HTERT RPE-1 (cell line): Measurements from ENCODE around the gene SFXN3.

Experiments used
- in situ Hi-C: fragments of 300-500 bp; cut with MboI; formaldehyde crosslinking; loops from 4 replicates; pipeline ENCODE4 v1.14.3; 2020; ENCODE audit warnings: low sequenced_read_pairs

SFXN3 gene

DNA sequence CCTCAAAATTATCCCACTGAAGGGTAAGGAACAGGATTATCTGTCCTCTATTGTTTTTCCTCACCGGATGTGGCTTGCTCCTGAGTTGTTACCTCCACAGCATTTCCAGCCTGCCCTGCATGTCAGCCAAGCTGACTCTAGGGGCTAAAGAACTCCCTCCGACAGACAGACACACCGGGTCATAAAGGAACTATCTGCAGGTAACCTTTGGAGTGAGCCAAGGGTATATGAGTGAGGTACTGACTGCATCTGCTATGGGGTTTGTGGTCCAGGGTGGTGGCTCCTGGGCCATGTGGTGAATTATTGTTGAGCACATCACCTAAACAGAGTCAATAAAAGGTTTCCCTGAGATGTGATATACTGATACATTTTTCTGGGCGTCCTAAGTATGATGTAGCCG is 23.8 kb downstream of the SFXN3 start:
- in situ Hi-C loops: no loop called here

DNA sequence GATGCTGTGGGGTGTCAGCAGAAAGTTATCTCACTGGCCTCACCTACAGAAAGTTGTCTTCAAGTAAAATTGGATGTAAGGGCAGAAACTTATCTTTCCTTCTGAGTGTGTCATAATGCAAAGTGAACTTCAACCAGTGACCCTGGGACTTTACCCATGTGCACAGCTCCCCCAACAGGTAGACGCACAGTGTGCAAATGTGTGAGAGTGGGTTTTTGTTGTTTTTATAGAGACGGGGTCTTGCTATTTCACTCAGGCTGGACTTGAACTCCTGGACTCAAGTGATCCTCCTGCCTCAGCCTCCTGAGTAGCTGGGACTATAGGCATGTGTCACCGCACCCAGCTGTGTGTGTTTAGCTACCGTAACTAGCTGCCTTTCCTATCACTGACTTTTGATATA is 24.4 kb downstream of the SFXN3 start:
- in situ Hi-C loops: no loop called here

DNA sequence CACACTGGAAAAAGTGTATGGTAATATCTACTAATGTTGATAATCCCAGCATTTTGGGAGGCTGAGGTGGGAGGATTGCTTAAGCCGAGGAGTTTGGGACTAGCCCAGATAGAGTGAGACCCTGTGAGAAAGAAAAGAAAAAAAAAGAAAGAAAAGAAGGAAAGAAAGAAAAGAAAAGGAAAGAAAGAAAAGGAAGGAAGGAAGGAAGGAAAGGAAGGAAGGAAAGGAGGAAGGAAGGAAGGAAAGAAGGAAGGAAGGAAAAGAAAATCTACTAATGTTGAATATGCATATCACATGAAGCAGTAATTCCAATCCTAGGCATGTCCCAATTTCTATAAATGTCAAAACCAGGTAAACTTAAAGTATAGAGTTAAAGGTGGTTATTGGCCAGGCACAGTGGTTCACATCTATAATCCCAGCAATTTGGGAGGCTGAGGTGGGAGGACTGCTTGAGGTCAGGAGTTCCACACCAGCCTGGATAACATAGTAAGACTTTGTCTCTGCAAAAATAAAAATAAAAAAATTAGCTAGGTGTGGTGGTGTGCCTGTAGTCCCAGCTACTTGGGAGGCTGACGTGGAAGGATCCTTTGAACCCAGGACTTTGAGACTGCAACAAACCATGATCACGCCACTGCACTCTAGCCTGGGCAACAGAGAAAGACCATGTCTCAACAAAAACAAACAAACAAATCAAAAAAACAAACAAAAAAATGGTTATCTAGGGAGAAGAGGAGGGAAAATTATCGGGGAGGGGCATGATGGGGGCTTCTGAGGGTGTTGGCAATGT is 25.5 kb downstream of the SFXN3 start:
- in situ Hi-C loops: no loop called here

DNA sequence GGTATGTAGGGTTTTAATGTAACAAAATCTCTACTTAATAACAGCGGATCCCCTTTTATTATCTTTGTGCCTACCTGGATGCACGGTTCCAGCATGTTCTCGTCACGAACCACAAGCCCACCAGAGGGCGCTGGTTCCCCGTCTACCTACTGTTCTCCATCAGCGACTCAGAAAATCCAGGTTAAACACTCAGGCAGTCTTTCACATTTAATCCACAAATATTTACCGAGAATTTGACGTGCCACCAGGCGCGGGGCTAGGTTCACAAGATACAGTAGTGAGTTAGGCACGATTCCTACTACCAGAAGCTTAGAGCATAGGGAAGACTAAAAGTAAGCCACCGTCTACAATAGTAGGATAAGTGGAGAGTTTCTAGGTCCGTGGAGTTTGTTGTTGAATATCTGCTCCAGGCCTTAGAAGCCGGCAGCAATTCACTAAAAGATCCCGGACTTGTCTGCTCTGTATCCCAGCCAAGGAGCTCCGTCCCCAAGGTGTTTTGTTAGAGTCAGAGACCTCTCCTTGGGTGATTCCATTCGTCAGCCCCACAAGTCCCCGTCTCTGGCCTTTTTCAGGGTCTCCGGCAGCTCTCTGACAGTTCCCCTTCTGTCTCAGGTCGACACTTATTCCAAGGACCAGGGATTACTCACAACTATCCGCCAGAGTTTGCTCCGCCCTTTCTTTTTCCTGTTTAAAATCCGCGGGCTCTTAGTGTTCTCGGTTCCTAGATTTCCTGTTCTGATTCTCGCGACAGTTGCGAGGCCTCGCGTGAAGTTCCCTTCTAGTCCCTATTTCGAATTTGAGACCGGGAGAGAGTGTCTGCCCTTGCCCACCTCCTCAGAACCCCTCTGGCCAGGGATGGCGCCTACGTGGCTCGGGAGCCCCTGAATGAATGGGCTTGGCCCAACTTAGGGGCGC is 29.3 kb downstream of the SFXN3 start:
- in situ Hi-C loops: no loop called here

DNA sequence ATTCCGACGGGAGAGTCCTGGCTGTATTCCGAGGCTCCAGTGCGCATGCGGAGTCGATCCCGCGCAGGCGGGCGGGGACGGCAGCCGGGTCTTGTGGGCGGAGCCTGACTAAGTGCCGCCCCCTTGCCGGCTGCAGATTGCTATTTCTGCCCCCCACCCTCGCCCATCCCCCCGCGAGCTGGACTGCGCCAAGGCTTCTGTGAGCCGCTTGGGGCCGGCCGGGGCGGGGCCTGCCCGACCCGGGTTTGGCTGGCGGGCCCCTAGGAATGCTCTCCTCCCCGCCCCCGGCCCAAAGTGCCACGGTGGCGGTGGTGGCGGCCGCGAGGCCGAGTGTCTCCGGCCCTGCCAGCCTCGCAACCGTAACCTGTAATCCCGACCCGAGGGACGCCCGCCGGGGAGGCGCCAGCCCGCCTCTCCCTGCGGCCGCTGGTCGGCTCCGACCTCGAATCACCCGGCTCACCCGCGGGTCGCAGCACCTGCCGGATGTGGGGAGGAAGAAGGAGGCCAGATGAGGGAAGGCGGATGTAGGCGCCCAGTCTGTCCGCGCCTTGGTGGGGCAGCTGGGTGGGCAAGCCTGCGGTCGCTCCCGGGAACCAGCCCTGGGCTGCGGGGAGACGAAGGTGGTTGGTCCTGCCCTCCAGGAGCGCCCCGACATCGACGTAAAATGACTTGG is 30.1 kb downstream of the SFXN3 start:
- in situ Hi-C loops: no loop called here

DNA sequence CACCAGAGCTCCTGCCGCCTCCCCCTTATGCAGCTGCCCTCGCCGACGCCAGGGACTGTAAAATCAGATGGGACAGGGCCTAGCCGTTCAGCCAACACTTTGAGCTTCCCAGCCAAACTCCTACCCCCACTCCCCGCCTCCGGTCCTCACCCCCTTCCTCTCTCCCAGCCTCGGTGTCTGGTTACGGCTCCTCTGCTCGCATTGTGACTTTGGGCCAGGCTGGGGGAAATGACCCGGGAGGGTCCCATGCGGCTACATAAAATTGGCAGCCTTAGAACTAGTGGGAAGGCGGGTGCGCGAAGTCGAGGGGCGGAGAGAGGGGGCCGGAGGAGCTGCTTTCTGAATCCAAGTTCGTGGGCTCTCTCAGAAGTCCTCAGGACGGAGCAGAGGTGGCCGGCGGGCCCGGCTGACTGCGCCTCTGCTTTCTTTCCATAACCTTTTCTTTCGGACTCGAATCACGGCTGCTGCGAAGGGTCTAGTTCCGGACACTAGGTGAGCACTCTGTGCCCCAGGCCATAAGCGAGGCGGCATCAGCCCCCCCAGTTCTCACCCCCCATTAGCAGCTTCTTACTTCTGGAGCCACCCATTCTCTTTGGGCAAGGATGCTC is 30.7 kb downstream of the SFXN3 start, which contains the start of gene KAZALD1:
Gene KAZALD1 (plus strand): TSS at position 366 of the 608 bp plus-strand sequence. CDS start 604 bp downstream, outside the sequence.
- in situ Hi-C loops: no loop called here

DNA sequence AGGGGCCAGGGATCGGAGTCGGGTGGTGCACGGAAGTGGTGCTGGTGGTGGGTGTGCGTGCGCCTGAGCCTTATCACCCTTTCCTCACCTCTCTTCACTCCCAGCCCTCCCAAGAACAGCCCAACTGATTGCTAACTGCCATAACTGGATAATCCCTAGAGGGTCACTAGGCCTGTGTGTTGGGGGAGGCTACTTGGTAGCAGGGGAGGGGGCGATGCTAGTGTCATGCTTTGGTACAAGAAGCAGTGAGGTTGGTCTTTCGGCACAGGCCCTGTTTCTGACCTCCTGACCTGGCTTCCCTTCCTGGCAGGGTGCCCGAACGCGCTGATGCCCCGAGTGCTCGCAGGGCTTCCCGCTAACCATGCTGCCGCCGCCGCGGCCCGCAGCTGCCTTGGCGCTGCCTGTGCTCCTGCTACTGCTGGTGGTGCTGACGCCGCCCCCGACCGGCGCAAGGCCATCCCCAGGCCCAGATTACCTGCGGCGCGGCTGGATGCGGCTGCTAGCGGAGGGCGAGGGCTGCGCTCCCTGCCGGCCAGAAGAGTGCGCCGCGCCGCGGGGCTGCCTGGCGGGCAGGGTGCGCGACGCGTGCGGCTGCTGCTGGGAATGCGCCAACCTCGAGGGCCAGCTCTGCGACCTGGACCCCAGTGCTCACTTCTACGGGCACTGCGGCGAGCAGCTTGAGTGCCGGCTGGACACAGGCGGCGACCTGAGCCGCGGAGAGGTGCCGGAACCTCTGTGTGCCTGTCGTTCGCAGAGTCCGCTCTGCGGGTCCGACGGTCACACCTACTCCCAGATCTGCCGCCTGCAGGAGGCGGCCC is 31.4 kb downstream of the SFXN3 start:
- in situ Hi-C loops: no loop called here

DNA sequence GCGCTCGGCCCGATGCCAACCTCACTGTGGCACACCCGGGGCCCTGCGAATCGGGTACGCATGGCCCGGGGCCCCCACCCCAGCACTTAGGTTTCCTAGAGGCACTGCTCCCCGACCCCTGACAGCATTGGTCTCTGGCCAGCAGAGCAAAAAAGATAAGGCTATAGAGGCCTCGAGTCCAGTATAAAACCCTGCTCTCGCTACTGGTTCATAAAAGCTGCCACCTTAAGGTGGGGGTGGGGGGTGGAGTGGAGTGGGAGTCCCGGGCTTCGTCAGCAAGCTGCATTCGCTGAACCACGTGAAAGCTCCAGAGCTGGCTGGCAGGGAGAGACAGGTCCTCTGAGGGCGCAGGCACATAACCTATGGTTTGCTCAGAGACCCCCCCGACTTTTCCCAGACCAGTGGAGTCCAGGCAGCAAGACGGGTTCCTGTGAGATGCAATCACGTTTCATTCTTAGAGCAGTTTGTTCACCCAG is 32.1 kb downstream of the SFXN3 start:
- in situ Hi-C loops: no loop called here

DNA sequence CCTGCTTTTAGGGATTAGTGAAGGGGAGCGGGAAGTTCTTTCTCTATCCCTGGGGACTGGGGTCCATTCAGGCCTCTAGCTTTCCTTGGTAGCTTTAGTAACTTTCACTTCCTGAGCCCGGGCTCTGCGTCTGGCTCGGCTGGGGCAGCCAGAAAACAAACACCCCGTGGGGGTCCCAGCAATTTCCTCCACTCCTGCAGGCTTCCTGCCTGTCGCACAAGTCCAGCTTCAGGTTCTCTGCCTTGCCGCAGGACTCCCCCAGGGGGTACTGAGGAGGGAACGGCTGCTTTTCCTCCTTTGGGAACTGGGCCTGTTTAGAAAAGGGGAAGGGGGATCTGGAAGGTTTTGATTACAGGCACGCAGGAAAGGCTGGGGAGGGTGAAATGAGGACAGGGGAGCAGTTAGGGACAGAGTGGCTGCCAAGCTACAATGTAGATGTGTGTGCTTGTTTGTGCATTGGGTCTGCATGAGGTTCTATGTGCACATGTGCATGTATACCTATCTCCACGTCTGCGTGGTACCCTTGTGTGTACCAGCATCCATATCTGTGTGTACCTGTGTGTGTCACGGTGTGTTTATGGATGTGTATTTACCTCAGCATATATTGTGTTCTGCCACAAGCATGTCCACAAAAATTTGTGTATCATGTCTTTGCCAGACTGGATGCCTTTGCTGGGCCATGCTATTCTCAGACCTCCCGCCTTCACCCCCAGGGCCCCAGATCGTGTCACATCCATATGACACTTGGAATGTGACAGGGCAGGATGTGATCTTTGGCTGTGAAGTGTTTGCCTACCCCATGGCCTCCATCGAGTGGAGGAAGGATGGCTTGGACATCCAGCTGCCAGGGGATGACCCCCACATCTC is 32.7 kb downstream of the SFXN3 start:
- in situ Hi-C loops: no loop called here

DNA sequence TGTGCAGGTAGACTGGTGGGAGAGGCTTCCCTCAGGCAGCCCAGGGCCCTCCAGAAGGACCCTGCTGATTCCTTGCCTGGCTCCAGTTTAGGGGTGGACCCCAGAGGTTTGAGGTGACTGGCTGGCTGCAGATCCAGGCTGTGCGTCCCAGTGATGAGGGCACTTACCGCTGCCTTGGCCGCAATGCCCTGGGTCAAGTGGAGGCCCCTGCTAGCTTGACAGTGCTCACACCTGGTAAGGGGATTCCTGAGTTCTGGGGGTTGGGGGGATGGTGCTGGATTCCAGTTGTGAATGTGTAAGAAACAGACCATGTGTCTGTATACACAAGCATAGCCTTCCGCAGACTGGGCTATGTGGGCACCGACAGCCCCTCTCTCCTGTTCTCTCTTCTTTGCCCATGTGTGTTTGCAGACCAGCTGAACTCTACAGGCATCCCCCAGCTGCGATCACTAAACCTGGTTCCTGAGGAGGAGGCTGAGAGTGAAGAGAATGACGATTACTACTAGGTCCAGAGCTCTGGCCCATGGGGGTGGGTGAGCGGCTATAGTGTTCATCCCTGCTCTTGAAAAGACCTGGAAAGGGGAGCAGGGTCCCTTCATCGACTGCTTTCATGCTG is 33.5 kb downstream of the SFXN3 start:
- in situ Hi-C loops: no loop called here

DNA sequence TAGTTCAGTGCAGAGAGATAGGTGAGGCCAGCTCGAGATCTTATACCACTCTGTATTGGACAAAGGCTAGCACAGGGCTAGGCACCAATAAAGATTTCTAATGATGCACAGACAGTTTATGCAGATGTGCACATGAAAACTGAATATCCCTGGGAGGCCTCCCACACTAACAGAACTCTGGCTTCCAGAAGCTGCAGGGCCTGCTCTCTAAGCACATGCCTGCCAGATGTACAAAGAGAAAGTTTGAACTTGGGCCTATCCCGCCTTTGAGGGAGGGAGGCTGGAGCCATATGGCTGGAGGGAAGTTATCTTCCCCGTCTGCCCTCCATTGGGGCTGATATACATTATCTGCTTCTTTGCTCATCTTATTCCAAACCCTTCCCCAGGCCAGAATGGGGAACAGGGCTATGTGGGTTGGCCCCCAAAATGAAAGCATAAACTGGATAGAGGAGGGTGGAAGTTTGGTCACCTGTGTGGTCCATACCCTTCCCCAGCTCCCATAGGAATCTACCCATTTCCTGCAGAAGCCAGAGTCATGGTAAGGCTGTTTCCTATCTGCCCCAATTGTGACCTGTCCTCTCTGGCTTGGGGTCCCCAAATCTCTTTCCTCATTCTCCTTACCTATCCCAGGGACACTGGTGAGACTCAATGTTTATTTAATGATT is 34.6 kb downstream of the SFXN3 start:
- in situ Hi-C loops: no loop called here

DNA sequence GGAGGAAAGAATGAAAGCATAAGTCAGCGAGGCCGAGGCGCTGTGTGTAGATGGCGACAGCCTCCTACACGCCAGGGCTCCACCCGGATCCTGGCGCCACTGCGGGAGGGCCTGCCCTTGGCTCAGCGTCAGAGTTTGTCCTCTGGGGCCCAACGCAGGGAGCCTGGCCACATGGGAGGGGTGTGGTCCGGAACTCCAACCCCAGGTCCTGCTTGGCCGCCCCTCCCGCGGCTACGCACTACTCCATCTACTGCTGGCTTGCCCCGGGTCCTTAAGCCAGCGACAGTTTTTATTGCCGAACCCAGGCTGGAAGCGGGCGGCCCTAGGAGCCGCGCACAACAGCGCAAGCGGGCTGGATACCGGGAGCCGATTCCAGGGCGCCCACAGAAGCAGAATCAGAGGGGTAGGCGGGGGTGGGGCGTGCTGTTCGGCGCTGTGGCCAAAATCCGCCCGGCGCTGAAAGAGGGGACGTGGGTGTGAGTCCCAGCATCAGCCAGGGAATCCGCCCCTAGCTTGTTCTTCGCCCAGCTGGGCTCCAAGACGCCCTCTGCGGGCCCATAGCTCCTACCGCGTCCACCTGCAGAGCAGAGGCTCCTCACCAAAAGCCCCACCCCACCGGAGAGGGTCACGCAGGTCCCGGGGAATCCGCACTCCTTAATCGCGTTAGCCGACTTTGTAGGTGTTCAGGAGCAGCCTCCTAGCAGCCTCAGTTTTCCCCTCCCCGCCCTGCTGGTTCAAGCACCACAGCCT is 35.3 kb downstream of the SFXN3 start:
- in situ Hi-C loops: no loop called here

DNA sequence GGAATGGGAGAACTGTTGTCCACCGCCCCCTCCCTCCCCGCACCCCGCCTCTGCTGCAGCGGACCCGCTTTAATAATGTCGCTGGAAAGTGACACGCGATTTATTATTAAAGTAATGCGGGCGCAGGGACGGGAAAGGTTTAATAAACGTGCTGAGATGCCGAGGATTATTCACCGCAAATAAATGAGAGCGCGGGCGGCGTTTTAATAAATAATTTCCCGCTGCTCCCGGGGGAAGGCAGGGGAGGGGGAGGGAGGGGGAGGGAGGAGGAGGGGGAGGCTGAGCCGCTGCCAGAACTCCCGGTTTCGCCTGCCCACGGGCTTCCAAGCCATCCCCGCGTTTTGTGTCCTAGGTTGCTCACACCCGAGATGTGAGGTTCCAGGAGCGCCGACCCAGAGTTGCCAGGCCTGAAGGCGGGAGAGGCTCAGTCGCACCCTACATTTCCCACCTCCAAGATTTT is 35.9 kb downstream of the SFXN3 start:
- in situ Hi-C loops: no loop called here

DNA sequence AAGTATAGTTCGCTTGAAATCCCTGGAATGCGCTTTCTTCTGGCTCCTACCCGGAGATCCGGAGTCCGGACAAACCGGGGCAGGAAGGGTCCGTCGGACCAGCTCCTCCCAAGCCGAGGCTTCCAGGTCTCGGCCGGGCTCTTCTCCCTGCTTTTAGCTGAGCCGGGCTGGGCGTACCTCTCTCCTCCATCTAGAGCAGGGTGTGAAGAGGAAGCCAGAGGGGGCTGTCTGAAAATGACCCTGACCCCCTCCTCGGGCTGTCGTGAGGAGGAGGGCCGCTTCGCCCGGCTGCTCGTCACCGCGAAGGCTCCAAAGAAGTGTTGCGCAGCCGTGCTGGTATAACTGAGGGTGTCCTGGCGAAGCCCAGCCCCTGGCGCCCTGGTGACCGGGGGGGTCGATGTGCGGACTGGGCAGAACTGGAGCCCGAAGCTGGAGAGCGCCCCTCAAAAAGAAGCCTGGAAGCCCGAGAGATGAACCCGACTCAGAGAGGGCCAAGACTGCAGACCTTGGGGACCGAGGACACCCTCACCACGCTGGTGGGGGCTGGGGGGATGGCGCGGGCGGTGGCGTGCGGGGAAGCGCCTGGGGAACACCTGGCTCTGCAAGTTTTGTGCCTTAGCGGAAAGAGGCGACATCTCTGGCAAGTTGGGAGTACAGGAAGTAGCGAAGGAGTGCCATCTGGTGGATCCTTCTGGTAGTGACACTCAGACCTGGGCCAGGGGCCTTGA is 36.5 kb downstream of the SFXN3 start:
- in situ Hi-C loops: no loop called here

DNA sequence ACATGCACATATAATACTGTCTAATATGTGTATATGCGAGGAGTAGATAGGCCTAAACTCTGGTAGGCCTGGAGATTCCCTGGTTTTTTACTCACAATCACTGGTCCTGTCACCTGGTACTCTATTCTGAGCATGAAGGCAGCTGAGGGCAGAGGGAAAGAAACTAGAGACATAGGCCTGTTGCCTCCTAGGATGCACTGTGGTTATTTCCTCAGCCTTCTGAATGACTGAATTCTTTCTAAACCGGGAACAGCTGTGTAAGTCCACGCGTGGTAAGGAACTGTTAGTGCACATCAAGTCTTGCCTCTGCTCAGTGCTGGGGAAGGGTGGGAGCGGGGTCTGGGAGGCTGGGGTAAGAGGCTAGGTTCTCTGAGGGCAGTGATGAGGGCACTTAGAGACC is 38.4 kb downstream of the SFXN3 start:
- in situ Hi-C loops: no loop called here

DNA sequence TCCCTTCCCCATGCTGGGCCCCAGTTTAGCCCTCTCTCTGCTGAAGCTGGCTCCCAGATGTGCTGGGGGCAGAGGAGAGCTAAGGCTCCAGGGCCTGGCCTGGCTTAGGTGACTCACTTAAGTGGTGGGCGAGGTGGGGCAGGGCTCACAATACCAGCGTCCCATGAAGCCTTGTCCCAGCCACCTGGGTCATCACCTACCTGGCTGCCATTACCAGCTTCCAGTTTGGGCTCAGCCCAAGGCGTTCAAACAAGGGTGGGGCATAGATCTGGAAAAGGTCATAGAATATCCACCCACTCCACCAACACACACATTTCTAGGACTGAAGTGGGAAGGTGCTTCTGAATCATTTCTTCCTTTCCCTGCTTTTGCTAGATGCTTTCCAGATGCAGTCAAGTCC is 39.1 kb downstream of the SFXN3 start:
- in situ Hi-C loops: no loop called here
